Measurements from ENCODE around the gene TPPP2. TPM values are rescaled to one million over a fixed set of nuclear protein-coding genes. Genes with fewer than 3 reads are reported as not detected.

The TPPP2 gene
- total RNA-seq, 2 donors from 2014 or later: 0.94 TPM; not detected in 1

- DNase-seq: no peak
- no peaks in the 10 kb centered on the region for H3K9me3 ChIP-seq
- H3K27ac ChIP-seq: no peak overlapping the region
- TF ChIP-seq, protein P1, sequence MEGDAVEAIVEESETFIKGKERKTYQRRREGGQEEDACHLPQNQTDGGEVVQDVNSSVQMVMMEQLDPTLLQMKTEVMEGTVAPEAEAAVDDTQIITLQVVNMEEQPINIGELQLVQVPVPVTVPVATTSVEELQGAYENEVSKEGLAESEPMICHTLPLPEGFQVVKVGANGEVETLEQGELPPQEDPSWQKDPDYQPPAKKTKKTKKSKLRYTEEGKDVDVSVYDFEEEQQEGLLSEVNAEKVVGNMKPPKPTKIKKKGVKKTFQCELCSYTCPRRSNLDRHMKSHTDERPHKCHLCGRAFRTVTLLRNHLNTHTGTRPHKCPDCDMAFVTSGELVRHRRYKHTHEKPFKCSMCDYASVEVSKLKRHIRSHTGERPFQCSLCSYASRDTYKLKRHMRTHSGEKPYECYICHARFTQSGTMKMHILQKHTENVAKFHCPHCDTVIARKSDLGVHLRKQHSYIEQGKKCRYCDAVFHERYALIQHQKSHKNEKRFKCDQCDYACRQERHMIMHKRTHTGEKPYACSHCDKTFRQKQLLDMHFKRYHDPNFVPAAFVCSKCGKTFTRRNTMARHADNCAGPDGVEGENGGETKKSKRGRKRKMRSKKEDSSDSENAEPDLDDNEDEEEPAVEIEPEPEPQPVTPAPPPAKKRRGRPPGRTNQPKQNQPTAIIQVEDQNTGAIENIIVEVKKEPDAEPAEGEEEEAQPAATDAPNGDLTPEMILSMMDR (IDR thresholded peaks at IDR 0.05): no peak
- no peaks in the 10 kb centered on the region for H3K27me3 ChIP-seq
- intact Hi-C loops (cut with DNase I): no loop called here
- H3K4me3 ChIP-seq: no peak overlapping the region
- peaks cover 24% of the 10 kb centered on the region for H3K36me3 ChIP-seq
- H3K4me1 ChIP-seq: peaks cover 7% of the 10 kb centered on the region
- H3K9ac ChIP-seq (ENCODE audit: low read depth in 2 of 2, low read length in 2 of 2): no peak overlapping the region
Observed at GRCh38 chr14:21074398-21075272, 44.6 kb downstream of the TPPP2 start.

DNA sequence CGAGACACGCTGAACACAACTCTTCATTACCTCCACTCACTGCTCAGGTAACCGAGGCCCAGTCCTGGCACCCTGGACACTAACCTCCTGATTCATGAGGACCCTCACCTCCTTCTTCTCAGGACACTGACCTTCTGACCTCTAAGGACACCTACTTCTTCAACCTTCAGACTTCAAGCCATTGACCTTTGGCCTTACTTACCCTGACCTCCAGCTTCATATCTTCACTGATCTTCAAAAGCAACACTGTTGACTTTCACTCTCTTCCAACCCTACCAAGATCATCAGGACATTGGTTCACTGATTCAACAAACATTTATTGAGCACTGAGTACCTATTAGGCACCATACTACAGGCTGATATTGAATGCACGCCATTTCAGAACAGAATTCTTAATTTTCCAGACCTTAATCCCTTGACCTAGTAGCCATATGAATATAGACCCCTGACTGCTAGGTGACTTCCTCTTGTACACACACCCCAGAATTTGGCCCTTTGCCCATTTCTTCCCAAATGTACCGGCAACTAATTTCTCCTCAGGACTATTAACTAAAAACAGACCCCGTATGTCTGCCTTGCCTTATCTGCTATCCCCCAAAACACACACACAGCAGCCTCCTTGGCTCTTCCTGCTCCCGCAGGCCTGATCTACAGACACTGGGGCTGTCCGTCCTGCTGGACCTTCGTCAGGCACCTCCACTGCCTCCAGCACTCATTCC is 45.9 kb downstream of the TPPP2 start:
- intact Hi-C loops (cut with DNase I): no loop called here
- H3K36me3 ChIP-seq: peaks cover 29% of the 10 kb centered on the region
- TF ChIP-seq, protein P1 (IDR thresholded peaks at IDR 0.05): no peak
- no peak overlapping the region for H3K27ac ChIP-seq
- no peak for DNase-seq
- no peaks in the 10 kb centered on the region for H3K9me3 ChIP-seq
- H3K4me3 ChIP-seq: no peak overlapping the region
- H3K9ac ChIP-seq (ENCODE audit: low read depth in 2 of 2, low read length in 2 of 2): no peak overlapping the region
- H3K27me3 ChIP-seq: no peaks in the 10 kb centered on the region
- peaks cover 7% of the 10 kb centered on the region for H3K4me1 ChIP-seq

DNA sequence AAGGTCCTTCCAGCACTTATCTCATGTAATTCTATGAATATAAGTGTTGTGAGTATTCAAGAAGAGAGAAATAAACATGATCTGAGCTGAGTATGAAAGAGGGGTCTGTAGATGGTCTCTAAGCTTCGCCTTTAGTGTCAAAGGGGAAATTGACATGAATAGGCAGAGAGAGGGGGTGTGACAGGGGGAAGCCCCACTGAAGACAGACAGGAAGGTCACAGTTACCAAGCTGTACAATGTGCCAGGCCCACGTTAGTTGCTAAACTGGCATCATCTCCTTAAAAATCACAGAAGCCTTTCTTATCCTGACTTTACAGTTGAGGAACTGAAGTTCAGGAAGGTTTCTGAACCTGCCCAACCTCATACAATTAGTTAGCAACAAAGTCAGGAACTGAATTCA is 47.7 kb downstream of the TPPP2 start:
- TF ChIP-seq, protein P1 (IDR thresholded peaks at IDR 0.05): no peak
- peaks cover 3% of the 10 kb centered on the region for H3K4me1 ChIP-seq
- H3K9ac ChIP-seq (ENCODE audit: low read depth in 2 of 2, low read length in 2 of 2): no peak overlapping the region
- no peaks in the 10 kb centered on the region for H3K27me3 ChIP-seq
- DNase-seq: no peak
- no peaks in the 10 kb centered on the region for H3K9me3 ChIP-seq
- no peak overlapping the region for H3K4me3 ChIP-seq
- H3K36me3 ChIP-seq: peaks cover 37% of the 10 kb centered on the region
- H3K27ac ChIP-seq: no peak overlapping the region
- intact Hi-C loops (cut with DNase I): no loop called here

DNA sequence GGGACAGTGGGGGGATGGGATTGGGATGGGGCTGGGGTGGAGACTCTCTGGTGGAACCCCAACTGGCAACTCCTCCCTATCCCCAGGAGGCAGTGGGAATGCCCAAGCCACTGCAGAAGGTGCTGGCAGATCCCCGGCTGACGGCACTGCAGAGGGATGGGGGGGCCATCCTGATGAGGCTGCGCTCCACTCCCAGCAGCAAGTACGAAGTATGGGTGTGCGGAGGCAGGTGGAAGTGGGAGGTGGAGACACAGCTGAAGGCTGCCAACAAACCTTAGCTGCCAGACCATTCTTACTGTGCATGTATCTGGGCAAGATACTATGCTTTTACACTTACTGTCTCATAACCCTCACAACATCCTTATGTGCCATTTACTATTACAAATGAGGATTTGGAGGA is 48.3 kb downstream of the TPPP2 start:
- DNase-seq: no peak
- no peak overlapping the region for H3K9ac ChIP-seq (ENCODE audit: low read depth in 2 of 2, low read length in 2 of 2)
- H3K9me3 ChIP-seq: no peaks in the 10 kb centered on the region
- TF ChIP-seq, protein P1 (IDR thresholded peaks at IDR 0.05): no peak
- no peaks in the 10 kb centered on the region for H3K4me1 ChIP-seq
- H3K4me3 ChIP-seq: no peak overlapping the region
- no peak overlapping the region for H3K27ac ChIP-seq
- intact Hi-C loops (cut with DNase I): no loop called here
- peaks cover 37% of the 10 kb centered on the region for H3K36me3 ChIP-seq
- no peaks in the 10 kb centered on the region for H3K27me3 ChIP-seq

- Histone ChIP-seq H3K4me3 (no peak overlapping the region), H3K9me3 (no peaks in the 10 kb centered on the region), H3K27me3 (no peaks in the 10 kb centered on the region), H3K36me3 (peaks cover 37% of the 10 kb centered on the region), H3K9ac (ENCODE audit: low read depth in 2 of 2, low read length in 2 of 2) (no peak overlapping the region), H3K27ac (no peak overlapping the region), H3K4me1 (no peaks in the 10 kb centered on the region)
- TF ChIP-seq, protein P1 (IDR thresholded peaks at IDR 0.05): no peak
- no peak for DNase-seq
- intact Hi-C loops (cut with DNase I): no loop called here
Observed at GRCh38 chr14:21078726-21079125, 48.7 kb downstream of the TPPP2 start.
